ENCODE results near the gene ADCK1. TPM values are rescaled to one million over a fixed set of nuclear protein-coding genes. Genes with fewer than 3 reads are reported as not detected.

The ADCK1 gene
- total and polyA plus RNA-seq, 9 of the 15 experiments (the other 6 are each of a cell fraction or from before 2014, with no cell fraction given): 2.8 to 8.9 (median 4.3) TPM

DNA sequence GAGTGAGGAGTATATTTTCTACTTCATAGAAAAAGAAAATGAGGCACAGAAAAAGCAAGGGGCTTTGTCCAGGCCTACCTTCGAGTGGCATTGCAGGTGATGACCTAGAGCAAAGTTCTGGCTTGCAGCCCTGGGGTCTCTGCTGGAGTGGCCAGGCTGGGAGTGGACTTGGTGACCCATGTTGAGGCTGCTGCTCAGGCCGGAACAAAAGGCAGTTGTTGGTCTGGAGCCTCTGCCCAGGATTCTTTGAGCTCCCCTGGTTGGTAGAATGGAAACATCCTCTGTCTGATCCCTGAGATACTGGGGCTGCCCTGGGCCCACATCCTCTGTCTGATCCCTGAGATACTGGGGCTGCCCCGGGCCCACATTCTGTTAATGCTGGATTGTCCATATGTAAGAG, 86.1 kb downstream of the ADCK1 start:
- Histone ChIP-seq H3K27ac (ENCODE audit: extremely low read depth, low read depth, low read length) (no peak overlapping the region), H3K4me1 (replicated peaks in 1 of 2; ENCODE audit: control insufficient read depth in 2 of 2, insufficient read depth in 2 of 2, low read length in 2 of 2) (peaks cover 19 to 25% of the 10 kb centered on the region in 2 experiments; a peak in 3 of 5 replicates), H3K9ac (ENCODE audit: insufficient read depth in 1 of 2, low read depth in 2 of 2, low read length in 2 of 2) (no peak overlapping the region), H3K27me3 (ENCODE audit: control insufficient read depth in 2 of 2, insufficient read depth in 2 of 2, low read length in 2 of 2) (no peaks in the 10 kb centered on the region), H3K9me1 (ENCODE audit: control insufficient read depth, insufficient read depth, low read length) (no peaks in the 10 kb centered on the region), H3K4me3 (no peak overlapping the region), H3K9me3 (replicated peaks; ENCODE audit: control insufficient read depth, insufficient read depth, low read depth, low read length) (peaks cover 3% of the 10 kb centered on the region; the same call in 1 of the 2 replicates), H4K20me1 (replicated peaks; ENCODE audit: control insufficient read depth, insufficient read depth, low read length) (no peaks in the 10 kb centered on the region), H2AFZ (ENCODE audit: low read depth, low read length) (no peak overlapping the region), H3K4me2 (ENCODE audit: insufficient read depth, low read length) (no peak overlapping the region), H3K36me3 (ENCODE audit: control insufficient read depth, insufficient read depth, low read length) (peaks cover 6% of the 10 kb centered on the region; the same call in 1 of the 3 replicates), H3K79me2 (ENCODE audit: control insufficient read depth, insufficient read depth, low read length) (no peaks in the 10 kb centered on the region)
- in situ Hi-C loops (cut with MboI) (no loop called here), intact Hi-C loops (cut with micrococcal nuclease) (no loop called here)
- no TSS peak for BruUV-seq (replicated peaks)
- TF ChIP-seq GTF2F1 (IDR thresholded peaks at IDR 0.05; ENCODE audit: low read depth, low read length) (no peak), ZNF133 (CRISPR knock-in tag; IDR thresholded peaks at IDR 0.05) (no peak), RBFOX2 (IDR thresholded peaks at IDR 0.05; ENCODE audit: low read depth, low read length) (no peak), ZNF318 (IDR thresholded peaks at IDR 0.05; ENCODE audit: borderline replicate concordance in 1 of 2, low read depth in 1 of 2) (no peak), NCOA1 (IDR thresholded peaks at IDR 0.05; ENCODE audit: low read depth) (no peak), RAD21 (CRISPR knock-in tag; conservative IDR thresholded peaks at IDR 0.05 in 1 of 2, IDR thresholded peaks at IDR 0.05 in 1 of 2) (no peak), MCM5 (IDR thresholded peaks at IDR 0.05; ENCODE audit: low read depth) (no peak), ERF (CRISPR knock-in tag; IDR thresholded peaks at IDR 0.05) (no peak), NR2C1 (IDR thresholded peaks at IDR 0.05) (no peak), NR2C1 (tag; IDR thresholded peaks at IDR 0.05) (no peak), STAT5B (CRISPR knock-in tag; IDR thresholded peaks at IDR 0.05) (no peak), BACH1 (tag; IDR thresholded peaks at IDR 0.05) (no peak)
- TF ChIP-seq, protein P1, sequence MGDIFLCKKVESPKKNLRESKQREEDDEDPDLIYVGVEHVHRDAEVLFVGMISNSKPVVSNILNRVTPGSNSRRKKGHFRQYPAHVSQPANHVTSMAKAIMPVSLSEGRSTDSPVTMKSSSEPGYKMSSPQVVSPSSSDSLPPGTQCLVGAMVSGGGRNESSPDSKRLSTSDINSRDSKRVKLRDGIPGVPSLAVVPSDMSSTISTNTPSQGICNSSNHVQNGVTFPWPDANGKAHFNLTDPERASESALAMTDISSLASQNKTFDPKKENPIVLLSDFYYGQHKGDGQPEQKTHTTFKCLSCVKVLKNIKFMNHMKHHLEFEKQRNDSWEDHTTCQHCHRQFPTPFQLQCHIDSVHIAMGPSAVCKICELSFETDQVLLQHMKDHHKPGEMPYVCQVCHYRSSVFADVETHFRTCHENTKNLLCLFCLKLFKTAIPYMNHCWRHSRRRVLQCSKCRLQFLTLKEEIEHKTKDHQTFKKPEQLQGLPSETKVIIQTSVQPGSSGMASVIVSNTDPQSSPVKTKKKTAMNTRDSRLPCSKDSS (IDR thresholded peaks at IDR 0.05; ENCODE audit: low read depth, partially characterized antibody): no peak
- DNase-seq (ENCODE audit: extremely low read depth in 1 of 4, low spot score in 3 of 4) (no peak), FAIRE-seq (no peak), ATAC-seq (no peak)
- CTCF ChIA-PET (ENCODE audit: low intra/inter-chr PET ratio): no interaction called here
- POLR2A ChIA-PET: no interaction called here
- 50% methylated on average over 2 of the region's 3 CpGs for WGBS (ENCODE audit: insufficient coverage, low coverage, missing lambda C conversion rate)

Data from K562 (cell line).